ENCODE results near the gene RPL10. TPM values are rescaled to one million over a fixed set of nuclear protein-coding genes. Genes with fewer than 3 reads are reported as not detected.

RPL10 gene
- total RNA-seq, 2 donors from 2014 or later, result 2,142 to 2,551 TPM

DNA sequence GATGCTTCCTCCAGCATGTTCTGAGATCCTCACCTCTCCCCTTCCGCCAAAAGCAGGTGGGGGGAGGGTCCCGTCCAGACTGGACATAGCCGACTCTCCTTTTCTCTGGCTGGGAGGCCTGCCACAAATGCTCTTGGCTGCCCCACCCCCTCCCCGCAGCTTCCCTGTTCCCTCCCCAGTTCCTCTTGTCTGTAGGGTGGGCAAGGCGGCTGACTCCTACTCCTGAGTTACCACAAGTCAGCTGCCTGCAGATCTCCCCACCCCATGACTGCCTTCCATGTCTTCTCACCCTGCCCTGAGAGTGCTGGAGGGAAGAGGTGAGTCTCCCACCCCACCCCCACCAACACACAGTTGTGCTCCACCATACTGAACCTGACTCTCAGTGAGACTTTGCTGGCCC, 33.2 kb downstream of the RPL10 start:
- Mint-ChIP-seq H3K36me3 (ENCODE audit: low read depth) (peaks cover 11% of the 10 kb centered on the region), H3K4me1 (no peaks in the 10 kb centered on the region), H3K4me3 (no peak overlapping the region), H3K27me3 (ENCODE audit: insufficient read depth) (no peaks in the 10 kb centered on the region), H3K27ac (no peak overlapping the region), H3K9me3 (peaks cover 74% of the 10 kb centered on the region)
- DNase-seq, result no peak
- Histone ChIP-seq H3K27ac (ENCODE audit: low read depth, low read length) (no peak overlapping the region), H3K4me1 (ENCODE audit: control insufficient read depth, insufficient read depth, low read length) (no peaks in the 10 kb centered on the region), H3K4me3 (ENCODE audit: low read length) (no peak overlapping the region), H3K36me3 (ENCODE audit: control insufficient read depth, insufficient read depth, low read length) (no peaks in the 10 kb centered on the region), H3K9ac (ENCODE audit: extremely low read depth, low read length, poor library complexity, severe bottlenecking) (no peak overlapping the region), H3K9me3 (ENCODE audit: control insufficient read depth, low read length) (no peaks in the 10 kb centered on the region), H3K27me3 (ENCODE audit: control insufficient read depth, insufficient read depth, low read length, poor library complexity, severe bottlenecking) (no peaks in the 10 kb centered on the region)
- TF ChIP-seq, protein P1, sequence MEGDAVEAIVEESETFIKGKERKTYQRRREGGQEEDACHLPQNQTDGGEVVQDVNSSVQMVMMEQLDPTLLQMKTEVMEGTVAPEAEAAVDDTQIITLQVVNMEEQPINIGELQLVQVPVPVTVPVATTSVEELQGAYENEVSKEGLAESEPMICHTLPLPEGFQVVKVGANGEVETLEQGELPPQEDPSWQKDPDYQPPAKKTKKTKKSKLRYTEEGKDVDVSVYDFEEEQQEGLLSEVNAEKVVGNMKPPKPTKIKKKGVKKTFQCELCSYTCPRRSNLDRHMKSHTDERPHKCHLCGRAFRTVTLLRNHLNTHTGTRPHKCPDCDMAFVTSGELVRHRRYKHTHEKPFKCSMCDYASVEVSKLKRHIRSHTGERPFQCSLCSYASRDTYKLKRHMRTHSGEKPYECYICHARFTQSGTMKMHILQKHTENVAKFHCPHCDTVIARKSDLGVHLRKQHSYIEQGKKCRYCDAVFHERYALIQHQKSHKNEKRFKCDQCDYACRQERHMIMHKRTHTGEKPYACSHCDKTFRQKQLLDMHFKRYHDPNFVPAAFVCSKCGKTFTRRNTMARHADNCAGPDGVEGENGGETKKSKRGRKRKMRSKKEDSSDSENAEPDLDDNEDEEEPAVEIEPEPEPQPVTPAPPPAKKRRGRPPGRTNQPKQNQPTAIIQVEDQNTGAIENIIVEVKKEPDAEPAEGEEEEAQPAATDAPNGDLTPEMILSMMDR (conservative IDR thresholded peaks at IDR 0.05), result no peak
- WGBS, 2 experiments (ENCODE audit: insufficient coverage in 1 of 2, insufficient read length in 1 of 2), result 88% methylated on average over 5 of the region's 5 CpGs; no CpG with 5 or more reads in 1 of the 2 experiments

DNA sequence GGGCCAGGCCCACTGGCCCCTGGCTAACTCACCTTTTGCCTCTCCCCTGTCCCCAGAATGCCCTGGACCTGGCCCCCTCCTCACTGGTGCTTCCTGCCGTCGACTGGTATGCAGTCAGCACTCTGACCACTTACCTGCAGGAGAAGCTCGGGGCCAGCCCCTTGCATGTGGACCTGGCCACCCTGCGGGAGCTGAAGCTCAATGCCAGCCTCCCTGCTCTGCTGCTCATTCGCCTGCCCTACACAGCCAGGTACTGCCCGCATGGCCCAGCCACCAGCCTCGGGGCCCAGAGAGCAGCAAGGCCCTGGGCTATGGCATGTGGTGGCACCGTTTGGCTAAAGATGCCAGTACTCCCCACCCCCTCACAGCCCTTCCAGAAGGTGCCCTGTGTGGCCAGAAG, 34.0 kb downstream of the RPL10 start:
- no peak overlapping the region for H3K27ac Mint-ChIP-seq
- no peak overlapping the region for H3K27ac ChIP-seq (ENCODE audit: low read depth, low read length)
- H3K9me3 ChIP-seq (ENCODE audit: control insufficient read depth, low read length), result no peaks in the 10 kb centered on the region
- no peak overlapping the region for H3K9ac ChIP-seq (ENCODE audit: extremely low read depth, low read length, poor library complexity, severe bottlenecking)
- DNase-seq, result no peak
- WGBS, 2 experiments (ENCODE audit: insufficient coverage in 1 of 2, insufficient read length in 1 of 2), result 97% methylated on average over 8 of the region's 8 CpGs; no CpG with 5 or more reads in 1 of the 2 experiments
- TF ChIP-seq, protein P1 (conservative IDR thresholded peaks at IDR 0.05), result no peak
- no peaks in the 10 kb centered on the region for H3K27me3 Mint-ChIP-seq (ENCODE audit: insufficient read depth)
- H3K4me3 ChIP-seq (ENCODE audit: low read length), result no peak overlapping the region
- H3K36me3 Mint-ChIP-seq (ENCODE audit: low read depth), result peaks cover 11% of the 10 kb centered on the region
- H3K27me3 ChIP-seq (ENCODE audit: control insufficient read depth, insufficient read depth, low read length, poor library complexity, severe bottlenecking), result no peaks in the 10 kb centered on the region
- H3K4me1 ChIP-seq (ENCODE audit: control insufficient read depth, insufficient read depth, low read length), result no peaks in the 10 kb centered on the region
- H3K9me3 Mint-ChIP-seq, result peaks cover 68% of the 10 kb centered on the region
- H3K4me3 Mint-ChIP-seq, result no peak overlapping the region
- H3K36me3 ChIP-seq (ENCODE audit: control insufficient read depth, insufficient read depth, low read length), result no peaks in the 10 kb centered on the region
- no peaks in the 10 kb centered on the region for H3K4me1 Mint-ChIP-seq

- Mint-ChIP-seq H3K4me3 (no peak overlapping the region), H3K27me3 (ENCODE audit: insufficient read depth) (no peaks in the 10 kb centered on the region), H3K36me3 (ENCODE audit: low read depth) (peaks cover 14% of the 10 kb centered on the region), H3K27ac (no peak overlapping the region), H3K9me3 (peaks cover 67% of the 10 kb centered on the region), H3K4me1 (no peaks in the 10 kb centered on the region)
- H3K36me3 ChIP-seq (ENCODE audit: control insufficient read depth, insufficient read depth, low read length), result no peaks in the 10 kb centered on the region
- no peak for DNase-seq
- no peak overlapping the region for H3K4me3 ChIP-seq (ENCODE audit: low read length)
- TF ChIP-seq, protein P1 (conservative IDR thresholded peaks at IDR 0.05), result no peak
- no peaks in the 10 kb centered on the region for H3K9me3 ChIP-seq (ENCODE audit: control insufficient read depth, low read length)
- no peaks in the 10 kb centered on the region for H3K4me1 ChIP-seq (ENCODE audit: control insufficient read depth, insufficient read depth, low read length)
- no peak overlapping the region for H3K27ac ChIP-seq (ENCODE audit: low read depth, low read length)
- H3K9ac ChIP-seq (ENCODE audit: extremely low read depth, low read length, poor library complexity, severe bottlenecking), result no peak overlapping the region
- no peaks in the 10 kb centered on the region for H3K27me3 ChIP-seq (ENCODE audit: control insufficient read depth, insufficient read depth, low read length, poor library complexity, severe bottlenecking)
- WGBS, 2 experiments (ENCODE audit: insufficient coverage in 1 of 2, insufficient read length in 1 of 2), result 93% methylated on average over 7 of the region's 7 CpGs; no CpG with 5 or more reads in 1 of the 2 experiments
These were observed 35.4 kb downstream of the RPL10 start for GRCh38 chrX:154433605-154434004.
